HL-60 (cell line): ENCODE measurements around the gene IPO13.

Source experiments
- CTCF ChIP-seq: IDR thresholded peaks from one replicate; pipeline ENCODE4 v1.5.1; 2011; ENCODE audit warnings: low read length, control low read depth, inconsistent platforms; ENCODE audit not compliant: insufficient read depth
- POLR2AphosphoS5 ChIP-seq: IDR thresholded peaks from 2 replicates; pipeline ENCODE4 v1.6.1; 2012; ENCODE audit warnings: low read depth
- REST ChIP-seq: IDR thresholded peaks from 2 replicates; pipeline ENCODE4 v1.6.1; 2012; ENCODE audit warnings: low read depth; ENCODE audit not compliant: insufficient replicate concordance

- TF ChIP-seq CTCF, result no peak
- TF ChIP-seq POLR2AphosphoS5, result no peak
- TF ChIP-seq REST, result no peak
These were observed 2.9 kb downstream of the IPO13 start for GRCh38 chr1:43949678-43950077.
